ENCODE measurements around the gene TXNRD2.

DNA sequence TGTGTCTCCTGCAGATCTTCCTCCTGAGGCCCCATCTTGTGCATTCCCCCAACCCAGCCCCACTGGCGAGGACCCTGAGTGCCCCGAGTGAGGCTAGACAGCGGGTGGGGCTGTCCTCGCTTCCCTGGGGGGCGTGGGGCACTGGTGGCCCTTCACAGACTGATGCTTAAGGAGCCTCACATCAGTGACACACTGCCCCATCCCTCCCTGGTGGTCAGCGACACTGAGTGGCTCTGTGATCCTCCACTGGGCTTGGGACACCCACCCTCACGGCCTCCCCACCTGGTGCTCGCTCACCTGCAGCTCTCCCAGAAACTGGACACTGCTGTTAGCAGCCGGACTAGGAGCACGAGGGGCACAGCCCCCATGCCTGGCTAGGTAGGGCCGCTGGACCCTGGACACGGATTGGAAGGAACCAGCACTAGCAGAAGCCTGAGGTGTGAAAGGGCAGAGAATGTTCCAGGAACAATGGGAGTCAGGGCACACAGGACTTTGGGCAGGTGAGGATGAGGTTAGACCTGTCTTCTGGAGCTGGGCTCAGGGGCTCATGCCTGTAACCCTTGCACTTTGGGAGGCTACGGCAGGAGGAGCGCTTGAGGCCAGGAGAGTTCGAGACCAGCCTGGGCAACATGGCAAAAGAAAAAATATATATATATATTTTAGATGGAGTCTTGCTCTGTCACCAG, 23.2 kb upstream of the TXNRD2 start:
- TF ChIP-seq GATA2 (IDR thresholded peaks at IDR 0.05; ENCODE audit: low read depth, low read length) (no peak), GATA3 (IDR thresholded peaks at IDR 0.05; ENCODE audit: low read depth, low read length) (no peak)
